Liver (tissue), 9 donors: Measurements from ENCODE around the gene FBXO31. TPM values are rescaled to one million over a fixed set of nuclear protein-coding genes. Genes with fewer than 3 reads are reported as not detected.
"Not testable (repeated sequence)": the region's sequence is repeated elsewhere in the genome, so short reads cannot be mapped to it uniquely, and the experiment has no call there.

Experiments
- DNase-seq: peaks from one replicate; pipeline ENCODE4 v3.0.0-alpha.2; 2017; ENCODE audit warnings: low spot score
- H3K27ac ChIP-seq, 2 donors: one replicate each; pipeline ENCODE4 v1.7.0; 2013; ENCODE audit warnings: inconsistent platforms in 2 of 2, low read length in 2 of 2, control low read depth in 1 of 2, low read depth in 1 of 2, mild to moderate bottlenecking in 1 of 2
- H3K27me3 ChIP-seq, 4 donors: one replicate each; pipeline versions ENCODE4 v1.6.1 to v1.7.0; 2013; ENCODE audit warnings: low read length in 3 of 4, inconsistent platforms in 1 of 4, mild to moderate bottlenecking in 1 of 4, moderate library complexity in 1 of 4; ENCODE audit not compliant: control insufficient read depth in 4 of 4, insufficient read depth in 4 of 4
- H3K36me3 ChIP-seq, 4 donors: one replicate each; pipeline versions ENCODE4 v1.6.1 to v1.7.0; 2013; ENCODE audit warnings: low read length in 3 of 4, mild to moderate bottlenecking in 3 of 4, low read depth in 1 of 4, moderate library complexity in 1 of 4; ENCODE audit not compliant: control insufficient read depth in 4 of 4, insufficient read depth in 3 of 4
- H3K4me1 ChIP-seq, 4 donors: one replicate each; pipeline versions ENCODE4 v1.6.1 to v1.7.0; 2013; ENCODE audit warnings: low read length in 3 of 4, mild to moderate bottlenecking in 3 of 4, moderate library complexity in 1 of 4; ENCODE audit not compliant: control insufficient read depth in 4 of 4, insufficient read depth in 4 of 4
- H3K4me3 ChIP-seq, 3 donors: one replicate each; pipeline versions ENCODE4 v1.6.1 to v1.7.0; 2013; ENCODE audit warnings: low read length in 3 of 3, control low read depth in 1 of 3, low read depth in 1 of 3, mild to moderate bottlenecking in 1 of 3
- H3K9ac ChIP-seq, 2 donors: one replicate each; pipeline ENCODE4 v1.7.0; 2013; ENCODE audit warnings: low read length in 2 of 2, mild to moderate bottlenecking in 2 of 2, moderate library complexity in 2 of 2, control low read depth in 1 of 2, low read depth in 1 of 2
- H3K9me3 ChIP-seq, 4 donors: one replicate each; pipeline versions ENCODE4 v1.6.1 to v1.7.0; 2013; ENCODE audit warnings: low read length in 3 of 4; ENCODE audit not compliant: control insufficient read depth in 4 of 4
- EGR1 ChIP-seq, 2 donors: IDR thresholded peaks; 2 replicates each; pipeline ENCODE4 v1.6.1; 2016 to 2018; ENCODE audit warnings: antibody characterized with exemption in 2 of 2, low read depth in 2 of 2
- FOXA1 ChIP-seq: IDR thresholded peaks from 2 replicates; pipeline ENCODE4 v1.6.1; 2016; ENCODE audit warnings: antibody characterized with exemption
- FOXA2 ChIP-seq: IDR thresholded peaks from 2 replicates; pipeline ENCODE4 v1.6.1; 2016; ENCODE audit warnings: antibody characterized with exemption
- GABPA ChIP-seq, 2 donors: IDR thresholded peaks in 1 of 2; conservative IDR thresholded peaks in 1 of 2; 2 replicates each; pipeline ENCODE4 v1.6.1; 2016; ENCODE audit warnings: antibody characterized with exemption in 2 of 2, mild to moderate bottlenecking in 1 of 2, moderate library complexity in 1 of 2
- HNF4A ChIP-seq, 2 donors: conservative IDR thresholded peaks; 2 replicates each; pipeline ENCODE4 v1.6.1; 2016; ENCODE audit warnings: antibody characterized with exemption in 2 of 2, mild to moderate bottlenecking in 2 of 2
- SP1 ChIP-seq: IDR thresholded peaks from 2 replicates; pipeline ENCODE4 v1.6.1; 2018; ENCODE audit warnings: antibody characterized with exemption, mild to moderate bottlenecking
- TAF1 ChIP-seq: conservative IDR thresholded peaks from 2 replicates; pipeline ENCODE4 v1.6.1; 2016; ENCODE audit warnings: antibody characterized with exemption, mild to moderate bottlenecking
- YY1 ChIP-seq: IDR thresholded peaks from 2 replicates; pipeline ENCODE4 v1.6.1; 2016; ENCODE audit warnings: antibody characterized with exemption, mild to moderate bottlenecking
- WGBS: extraction: QIAGEN DNeasy Blood & Tissue Kit; methylation state at CpG from one replicate; pipeline ENCODE4 v1.1.7; 2013; 5-methylcytosine and 5-hydroxymethylcytosine counted together
- polyA plus RNA-seq, 2 donors: library from polyadenylated mRNA; stranded (reverse) in 1 of 2; unstranded in 1 of 2; fragments of 200-250 nt in 1 of 2; fragments of >200 nt in 1 of 2; fragmentation: Nextera tagmentation in 1 of 2; extraction: Ambion mirVana in 1 of 2; gene quantifications; one replicate each; pipeline versions ENCODE4 v1.2.1 to v1.2.3, GENCODE V29; 2013 to 2015
- total RNA-seq, 2 donors: library from RNA; depleted of rRNA; stranded (reverse); fragments of >200 nt; gene quantifications; one replicate each; pipeline ENCODE4 v1.2.3, GENCODE V29; 2014
- TF ChIP-seq, protein P1 (sequence below): fragments of 150-350 bp; IDR thresholded peaks from 2 replicates; pipeline ENCODE4 v1.5.1; 2017; ENCODE audit warnings: improper control_type of control experiment, low read depth, low read length; ENCODE audit not compliant: missing input control
- TF ChIP-seq, protein P2 (sequence below): IDR thresholded peaks from 2 replicates; pipeline ENCODE4 v1.6.1; 2016; ENCODE audit warnings: antibody characterized with exemption, mild to moderate bottlenecking
- donor health status: healthy.
- donor health status: healthy.
- donor health status: healthy.
- donor health status: healthy.
- donor health status: healthy.

FBXO31 gene
- total and polyA plus RNA-seq, 4 donors: 13.2 to 30.3 (median 18.1) TPM

DNA sequence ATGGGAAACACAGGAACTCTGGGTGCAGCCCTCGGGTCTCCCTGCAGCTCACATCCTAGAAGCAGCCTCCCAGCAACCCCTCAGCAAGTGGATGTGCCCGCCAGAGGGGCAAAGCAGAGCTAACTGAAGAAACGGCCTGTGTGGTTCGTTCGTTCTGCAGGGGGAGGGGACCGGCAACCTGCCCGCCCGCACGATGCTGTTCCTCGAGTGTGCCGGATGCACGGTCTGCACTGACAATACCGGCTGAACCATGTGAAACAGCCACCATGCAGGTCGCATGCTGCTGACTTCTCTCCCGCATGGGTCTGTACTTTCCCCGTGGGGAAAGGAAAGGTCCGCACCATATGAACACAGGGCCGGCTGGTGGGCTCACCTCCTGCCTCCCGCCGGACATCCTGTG, 41.1 kb downstream of the FBXO31 start:
- Histone ChIP-seq H3K9me3 (no peaks in the 10 kb centered on the region), H3K27me3 (no peaks in the 10 kb centered on the region), H3K4me1 (peaks cover 0 to 3% (median 0%) of the 10 kb centered on the region in 4 donors), H3K4me3 (no peak overlapping the region), H3K9ac (no peak overlapping the region), H3K36me3 (peaks cover 15 to 71% (median 33%) of the 10 kb centered on the region in 4 donors), H3K27ac (no peak overlapping the region)
- WGBS: 96% methylated on average over 20 of the region's 20 CpGs
- DNase-seq: no peak
- no peak for TF ChIP-seq FOXA1
- no peak for TF ChIP-seq EGR1 (IDR thresholded peaks at IDR 0.05; ENCODE audit: low read depth in 2 of 2)
- no peak for TF ChIP-seq SP1
- TF ChIP-seq, protein P1, sequence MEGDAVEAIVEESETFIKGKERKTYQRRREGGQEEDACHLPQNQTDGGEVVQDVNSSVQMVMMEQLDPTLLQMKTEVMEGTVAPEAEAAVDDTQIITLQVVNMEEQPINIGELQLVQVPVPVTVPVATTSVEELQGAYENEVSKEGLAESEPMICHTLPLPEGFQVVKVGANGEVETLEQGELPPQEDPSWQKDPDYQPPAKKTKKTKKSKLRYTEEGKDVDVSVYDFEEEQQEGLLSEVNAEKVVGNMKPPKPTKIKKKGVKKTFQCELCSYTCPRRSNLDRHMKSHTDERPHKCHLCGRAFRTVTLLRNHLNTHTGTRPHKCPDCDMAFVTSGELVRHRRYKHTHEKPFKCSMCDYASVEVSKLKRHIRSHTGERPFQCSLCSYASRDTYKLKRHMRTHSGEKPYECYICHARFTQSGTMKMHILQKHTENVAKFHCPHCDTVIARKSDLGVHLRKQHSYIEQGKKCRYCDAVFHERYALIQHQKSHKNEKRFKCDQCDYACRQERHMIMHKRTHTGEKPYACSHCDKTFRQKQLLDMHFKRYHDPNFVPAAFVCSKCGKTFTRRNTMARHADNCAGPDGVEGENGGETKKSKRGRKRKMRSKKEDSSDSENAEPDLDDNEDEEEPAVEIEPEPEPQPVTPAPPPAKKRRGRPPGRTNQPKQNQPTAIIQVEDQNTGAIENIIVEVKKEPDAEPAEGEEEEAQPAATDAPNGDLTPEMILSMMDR: no peak
- TF ChIP-seq FOXA2: no peak
- TF ChIP-seq TAF1: no peak
- TF ChIP-seq HNF4A (conservative IDR thresholded peaks at IDR 0.05): no peak
- no peak for TF ChIP-seq YY1
- TF ChIP-seq, protein P2, sequence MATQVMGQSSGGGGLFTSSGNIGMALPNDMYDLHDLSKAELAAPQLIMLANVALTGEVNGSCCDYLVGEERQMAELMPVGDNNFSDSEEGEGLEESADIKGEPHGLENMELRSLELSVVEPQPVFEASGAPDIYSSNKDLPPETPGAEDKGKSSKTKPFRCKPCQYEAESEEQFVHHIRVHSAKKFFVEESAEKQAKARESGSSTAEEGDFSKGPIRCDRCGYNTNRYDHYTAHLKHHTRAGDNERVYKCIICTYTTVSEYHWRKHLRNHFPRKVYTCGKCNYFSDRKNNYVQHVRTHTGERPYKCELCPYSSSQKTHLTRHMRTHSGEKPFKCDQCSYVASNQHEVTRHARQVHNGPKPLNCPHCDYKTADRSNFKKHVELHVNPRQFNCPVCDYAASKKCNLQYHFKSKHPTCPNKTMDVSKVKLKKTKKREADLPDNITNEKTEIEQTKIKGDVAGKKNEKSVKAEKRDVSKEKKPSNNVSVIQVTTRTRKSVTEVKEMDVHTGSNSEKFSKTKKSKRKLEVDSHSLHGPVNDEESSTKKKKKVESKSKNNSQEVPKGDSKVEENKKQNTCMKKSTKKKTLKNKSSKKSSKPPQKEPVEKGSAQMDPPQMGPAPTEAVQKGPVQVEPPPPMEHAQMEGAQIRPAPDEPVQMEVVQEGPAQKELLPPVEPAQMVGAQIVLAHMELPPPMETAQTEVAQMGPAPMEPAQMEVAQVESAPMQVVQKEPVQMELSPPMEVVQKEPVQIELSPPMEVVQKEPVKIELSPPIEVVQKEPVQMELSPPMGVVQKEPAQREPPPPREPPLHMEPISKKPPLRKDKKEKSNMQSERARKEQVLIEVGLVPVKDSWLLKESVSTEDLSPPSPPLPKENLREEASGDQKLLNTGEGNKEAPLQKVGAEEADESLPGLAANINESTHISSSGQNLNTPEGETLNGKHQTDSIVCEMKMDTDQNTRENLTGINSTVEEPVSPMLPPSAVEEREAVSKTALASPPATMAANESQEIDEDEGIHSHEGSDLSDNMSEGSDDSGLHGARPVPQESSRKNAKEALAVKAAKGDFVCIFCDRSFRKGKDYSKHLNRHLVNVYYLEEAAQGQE: no peak

DNA sequence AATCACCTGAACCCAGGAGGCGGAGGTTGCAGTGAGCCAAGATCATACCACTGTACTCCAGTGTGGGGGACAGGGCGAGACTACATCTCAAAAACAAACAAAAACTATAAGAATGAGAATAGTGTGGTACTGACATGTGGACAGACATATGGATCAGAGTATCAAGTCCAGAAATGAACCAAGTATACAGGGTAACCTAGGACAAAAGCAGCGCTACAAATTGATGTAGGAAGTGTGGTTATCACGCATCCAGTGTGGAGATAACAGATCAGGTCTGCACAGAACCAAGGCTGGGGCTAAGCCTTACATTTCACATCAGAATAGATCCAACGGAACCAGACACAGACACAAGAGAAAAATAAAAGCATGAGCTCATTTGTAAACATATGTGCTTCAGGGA, 43.4 kb downstream of the FBXO31 start:
- Histone ChIP-seq H3K9me3 (no peaks in the 10 kb centered on the region), H3K4me1 (no peaks in the 10 kb centered on the region), H3K9ac (no peak overlapping the region), H3K27ac (no peak overlapping the region), H3K4me3 (no peak overlapping the region), H3K36me3 (peaks cover 11 to 70% (median 30%) of the 10 kb centered on the region in 4 donors), H3K27me3 (no peaks in the 10 kb centered on the region)
- DNase-seq: no peak
- WGBS: 96% methylated on average over 5 of the region's 5 CpGs
- no peak for TF ChIP-seq FOXA1
- no peak for TF ChIP-seq GABPA (IDR thresholded peaks at IDR 0.05 in 1 of 2, conservative IDR thresholded peaks at IDR 0.05 in 1 of 2)
- TF ChIP-seq SP1: no peak

DNA sequence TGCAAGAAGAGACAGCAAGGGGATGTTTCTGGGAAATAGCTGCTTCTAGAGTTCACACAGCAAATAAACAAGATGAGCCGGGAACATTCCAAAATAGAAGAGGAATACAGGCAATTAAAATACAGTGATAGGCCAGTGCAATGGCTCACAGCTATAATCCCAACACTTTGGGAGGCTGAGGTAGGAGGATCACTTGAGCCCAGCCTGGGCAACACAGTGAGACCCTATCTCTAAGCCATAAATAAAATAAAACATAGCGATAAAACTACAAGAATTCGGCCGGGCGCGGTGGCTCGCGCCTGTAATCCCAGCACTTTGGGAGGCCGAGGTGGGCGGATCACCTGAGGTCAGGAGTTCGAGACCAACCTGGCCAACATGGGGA, 43.9 kb downstream of the FBXO31 start:
- not testable (repeated sequence) for H3K4me3 ChIP-seq, H3K27me3 ChIP-seq, DNase-seq, H3K4me1 ChIP-seq, H3K9me3 ChIP-seq, H3K27ac ChIP-seq, H3K9ac ChIP-seq
- 96% methylated on average over 11 of the region's 11 CpGs for WGBS
- H3K36me3 ChIP-seq: peaks cover 11 to 75% (median 32%) of the 10 kb centered on the region in 4 donors
